ENCODE results near the gene RACGAP1. TPM values are rescaled to one million over a fixed set of nuclear protein-coding genes. Genes with fewer than 3 reads are reported as not detected.

RACGAP1 gene
- total and polyA plus RNA-seq, 2 experiments from 2014 or later = 19.0 to 52.8 TPM

DNA sequence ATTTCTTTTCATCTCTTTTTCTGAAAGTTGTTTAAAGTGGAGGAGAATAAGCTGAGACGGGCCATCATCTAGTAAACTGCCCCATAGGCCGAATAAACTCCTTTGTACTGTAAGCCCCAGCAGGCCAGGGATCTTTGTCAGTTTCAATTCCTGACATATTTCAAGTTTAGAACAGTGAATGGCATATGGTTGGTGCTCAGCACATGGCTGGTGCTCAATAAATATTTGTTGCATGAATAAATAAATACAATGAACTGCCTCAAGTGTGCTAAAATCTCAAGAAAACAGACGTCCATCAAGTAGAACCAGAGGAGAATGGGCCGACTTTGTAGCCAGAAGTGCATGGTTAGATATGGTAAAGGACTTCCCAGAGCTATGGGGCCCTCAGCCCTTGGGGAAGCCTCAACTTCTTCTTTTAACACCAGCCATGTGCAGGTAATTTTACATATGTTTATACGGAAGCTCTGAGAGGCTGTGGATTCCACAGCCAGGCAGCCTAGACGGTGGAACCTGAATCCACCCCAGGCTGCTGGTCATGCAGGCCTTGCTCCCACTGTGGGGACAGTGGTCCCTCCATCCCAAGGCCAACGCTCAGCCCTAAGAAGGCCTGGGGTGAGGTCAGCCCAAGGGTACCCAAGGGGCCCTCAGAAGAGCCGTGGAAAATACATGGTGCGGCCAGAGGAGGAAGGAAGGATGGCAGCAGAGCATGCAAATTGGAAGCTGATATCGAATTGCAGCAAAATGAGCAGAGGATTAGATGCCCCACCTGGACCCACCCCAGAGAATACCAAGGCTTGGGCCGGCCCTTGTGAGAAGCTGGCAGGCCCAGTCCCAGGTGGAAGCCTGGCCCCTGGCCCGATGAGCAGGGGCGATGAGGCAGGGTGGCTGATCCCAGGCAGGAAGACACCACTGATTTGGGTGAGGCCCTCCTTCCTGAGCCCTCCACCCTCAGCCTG lies 83.5 kb downstream of the RACGAP1 start:
- H3K79me2 ChIP-seq (replicated peaks; ENCODE audit: insufficient read depth) = no peaks in the 10 kb centered on the region
- H3F3A ChIP-seq (replicated peaks; ENCODE audit: low read depth) = no peaks in the 10 kb centered on the region
- H3K36me3 ChIP-seq (ENCODE audit: insufficient read depth) = no peaks in the 10 kb centered on the region
- no peaks in the 10 kb centered on the region for H3K36me3 Mint-ChIP-seq (ENCODE audit: low read depth)
- H3K27ac ChIP-seq (ENCODE audit: low read depth) = no peak overlapping the region
- peaks cover 16% of the 10 kb centered on the region for H3K4me1 ChIP-seq (ENCODE audit: insufficient read depth)
- DNase-seq (ENCODE audit: low spot score) = no peak
- no peak overlapping the region for H3K27ac Mint-ChIP-seq
- H3K4me3 Mint-ChIP-seq = no peak overlapping the region; the same call in 2 of the 3 replicates
- no peak for TF ChIP-seq CREB1 (CRISPR knock-in tag; IDR thresholded peaks at IDR 0.05; ENCODE audit: low read depth)
- TF ChIP-seq, protein P1, sequence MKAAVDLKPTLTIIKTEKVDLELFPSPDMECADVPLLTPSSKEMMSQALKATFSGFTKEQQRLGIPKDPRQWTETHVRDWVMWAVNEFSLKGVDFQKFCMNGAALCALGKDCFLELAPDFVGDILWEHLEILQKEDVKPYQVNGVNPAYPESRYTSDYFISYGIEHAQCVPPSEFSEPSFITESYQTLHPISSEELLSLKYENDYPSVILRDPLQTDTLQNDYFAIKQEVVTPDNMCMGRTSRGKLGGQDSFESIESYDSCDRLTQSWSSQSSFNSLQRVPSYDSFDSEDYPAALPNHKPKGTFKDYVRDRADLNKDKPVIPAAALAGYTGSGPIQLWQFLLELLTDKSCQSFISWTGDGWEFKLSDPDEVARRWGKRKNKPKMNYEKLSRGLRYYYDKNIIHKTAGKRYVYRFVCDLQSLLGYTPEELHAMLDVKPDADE (IDR thresholded peaks at IDR 0.05) = no peak
- TF ChIP-seq STAT1 (IDR thresholded peaks at IDR 0.05; ENCODE audit: unreplicated experiment) = no peak
- no peak for TF ChIP-seq NANOG (IDR thresholded peaks at IDR 0.05; ENCODE audit: borderline replicate concordance)
- TF ChIP-seq ZNF331 (CRISPR knock-in tag; IDR thresholded peaks at IDR 0.05; ENCODE audit: low read depth) = no peak
- no peak for TF ChIP-seq EZH2 (IDR thresholded peaks at IDR 0.05; ENCODE audit: low read depth, unreplicated experiment)
- no peak for TF ChIP-seq POLR2AphosphoS5 (IDR thresholded peaks at IDR 0.05; ENCODE audit: low read depth)
- TF ChIP-seq ZNF114 (CRISPR knock-in tag; IDR thresholded peaks at IDR 0.05) = no peak
- no peak for TF ChIP-seq JUNB (IDR thresholded peaks at IDR 0.05; ENCODE audit: unreplicated experiment)
- no peak for TF ChIP-seq EZH2phosphoT487 (IDR thresholded peaks at IDR 0.05; ENCODE audit: unreplicated experiment)
- TF ChIP-seq, protein P2, sequence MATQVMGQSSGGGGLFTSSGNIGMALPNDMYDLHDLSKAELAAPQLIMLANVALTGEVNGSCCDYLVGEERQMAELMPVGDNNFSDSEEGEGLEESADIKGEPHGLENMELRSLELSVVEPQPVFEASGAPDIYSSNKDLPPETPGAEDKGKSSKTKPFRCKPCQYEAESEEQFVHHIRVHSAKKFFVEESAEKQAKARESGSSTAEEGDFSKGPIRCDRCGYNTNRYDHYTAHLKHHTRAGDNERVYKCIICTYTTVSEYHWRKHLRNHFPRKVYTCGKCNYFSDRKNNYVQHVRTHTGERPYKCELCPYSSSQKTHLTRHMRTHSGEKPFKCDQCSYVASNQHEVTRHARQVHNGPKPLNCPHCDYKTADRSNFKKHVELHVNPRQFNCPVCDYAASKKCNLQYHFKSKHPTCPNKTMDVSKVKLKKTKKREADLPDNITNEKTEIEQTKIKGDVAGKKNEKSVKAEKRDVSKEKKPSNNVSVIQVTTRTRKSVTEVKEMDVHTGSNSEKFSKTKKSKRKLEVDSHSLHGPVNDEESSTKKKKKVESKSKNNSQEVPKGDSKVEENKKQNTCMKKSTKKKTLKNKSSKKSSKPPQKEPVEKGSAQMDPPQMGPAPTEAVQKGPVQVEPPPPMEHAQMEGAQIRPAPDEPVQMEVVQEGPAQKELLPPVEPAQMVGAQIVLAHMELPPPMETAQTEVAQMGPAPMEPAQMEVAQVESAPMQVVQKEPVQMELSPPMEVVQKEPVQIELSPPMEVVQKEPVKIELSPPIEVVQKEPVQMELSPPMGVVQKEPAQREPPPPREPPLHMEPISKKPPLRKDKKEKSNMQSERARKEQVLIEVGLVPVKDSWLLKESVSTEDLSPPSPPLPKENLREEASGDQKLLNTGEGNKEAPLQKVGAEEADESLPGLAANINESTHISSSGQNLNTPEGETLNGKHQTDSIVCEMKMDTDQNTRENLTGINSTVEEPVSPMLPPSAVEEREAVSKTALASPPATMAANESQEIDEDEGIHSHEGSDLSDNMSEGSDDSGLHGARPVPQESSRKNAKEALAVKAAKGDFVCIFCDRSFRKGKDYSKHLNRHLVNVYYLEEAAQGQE (IDR thresholded peaks at IDR 0.05; ENCODE audit: unreplicated experiment) = no peak
- TF ChIP-seq, protein P3, sequence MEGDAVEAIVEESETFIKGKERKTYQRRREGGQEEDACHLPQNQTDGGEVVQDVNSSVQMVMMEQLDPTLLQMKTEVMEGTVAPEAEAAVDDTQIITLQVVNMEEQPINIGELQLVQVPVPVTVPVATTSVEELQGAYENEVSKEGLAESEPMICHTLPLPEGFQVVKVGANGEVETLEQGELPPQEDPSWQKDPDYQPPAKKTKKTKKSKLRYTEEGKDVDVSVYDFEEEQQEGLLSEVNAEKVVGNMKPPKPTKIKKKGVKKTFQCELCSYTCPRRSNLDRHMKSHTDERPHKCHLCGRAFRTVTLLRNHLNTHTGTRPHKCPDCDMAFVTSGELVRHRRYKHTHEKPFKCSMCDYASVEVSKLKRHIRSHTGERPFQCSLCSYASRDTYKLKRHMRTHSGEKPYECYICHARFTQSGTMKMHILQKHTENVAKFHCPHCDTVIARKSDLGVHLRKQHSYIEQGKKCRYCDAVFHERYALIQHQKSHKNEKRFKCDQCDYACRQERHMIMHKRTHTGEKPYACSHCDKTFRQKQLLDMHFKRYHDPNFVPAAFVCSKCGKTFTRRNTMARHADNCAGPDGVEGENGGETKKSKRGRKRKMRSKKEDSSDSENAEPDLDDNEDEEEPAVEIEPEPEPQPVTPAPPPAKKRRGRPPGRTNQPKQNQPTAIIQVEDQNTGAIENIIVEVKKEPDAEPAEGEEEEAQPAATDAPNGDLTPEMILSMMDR (conservative IDR thresholded peaks at IDR 0.05; ENCODE audit: low read depth in 2 of 2) = no peak
- TF ChIP-seq, protein P4, sequence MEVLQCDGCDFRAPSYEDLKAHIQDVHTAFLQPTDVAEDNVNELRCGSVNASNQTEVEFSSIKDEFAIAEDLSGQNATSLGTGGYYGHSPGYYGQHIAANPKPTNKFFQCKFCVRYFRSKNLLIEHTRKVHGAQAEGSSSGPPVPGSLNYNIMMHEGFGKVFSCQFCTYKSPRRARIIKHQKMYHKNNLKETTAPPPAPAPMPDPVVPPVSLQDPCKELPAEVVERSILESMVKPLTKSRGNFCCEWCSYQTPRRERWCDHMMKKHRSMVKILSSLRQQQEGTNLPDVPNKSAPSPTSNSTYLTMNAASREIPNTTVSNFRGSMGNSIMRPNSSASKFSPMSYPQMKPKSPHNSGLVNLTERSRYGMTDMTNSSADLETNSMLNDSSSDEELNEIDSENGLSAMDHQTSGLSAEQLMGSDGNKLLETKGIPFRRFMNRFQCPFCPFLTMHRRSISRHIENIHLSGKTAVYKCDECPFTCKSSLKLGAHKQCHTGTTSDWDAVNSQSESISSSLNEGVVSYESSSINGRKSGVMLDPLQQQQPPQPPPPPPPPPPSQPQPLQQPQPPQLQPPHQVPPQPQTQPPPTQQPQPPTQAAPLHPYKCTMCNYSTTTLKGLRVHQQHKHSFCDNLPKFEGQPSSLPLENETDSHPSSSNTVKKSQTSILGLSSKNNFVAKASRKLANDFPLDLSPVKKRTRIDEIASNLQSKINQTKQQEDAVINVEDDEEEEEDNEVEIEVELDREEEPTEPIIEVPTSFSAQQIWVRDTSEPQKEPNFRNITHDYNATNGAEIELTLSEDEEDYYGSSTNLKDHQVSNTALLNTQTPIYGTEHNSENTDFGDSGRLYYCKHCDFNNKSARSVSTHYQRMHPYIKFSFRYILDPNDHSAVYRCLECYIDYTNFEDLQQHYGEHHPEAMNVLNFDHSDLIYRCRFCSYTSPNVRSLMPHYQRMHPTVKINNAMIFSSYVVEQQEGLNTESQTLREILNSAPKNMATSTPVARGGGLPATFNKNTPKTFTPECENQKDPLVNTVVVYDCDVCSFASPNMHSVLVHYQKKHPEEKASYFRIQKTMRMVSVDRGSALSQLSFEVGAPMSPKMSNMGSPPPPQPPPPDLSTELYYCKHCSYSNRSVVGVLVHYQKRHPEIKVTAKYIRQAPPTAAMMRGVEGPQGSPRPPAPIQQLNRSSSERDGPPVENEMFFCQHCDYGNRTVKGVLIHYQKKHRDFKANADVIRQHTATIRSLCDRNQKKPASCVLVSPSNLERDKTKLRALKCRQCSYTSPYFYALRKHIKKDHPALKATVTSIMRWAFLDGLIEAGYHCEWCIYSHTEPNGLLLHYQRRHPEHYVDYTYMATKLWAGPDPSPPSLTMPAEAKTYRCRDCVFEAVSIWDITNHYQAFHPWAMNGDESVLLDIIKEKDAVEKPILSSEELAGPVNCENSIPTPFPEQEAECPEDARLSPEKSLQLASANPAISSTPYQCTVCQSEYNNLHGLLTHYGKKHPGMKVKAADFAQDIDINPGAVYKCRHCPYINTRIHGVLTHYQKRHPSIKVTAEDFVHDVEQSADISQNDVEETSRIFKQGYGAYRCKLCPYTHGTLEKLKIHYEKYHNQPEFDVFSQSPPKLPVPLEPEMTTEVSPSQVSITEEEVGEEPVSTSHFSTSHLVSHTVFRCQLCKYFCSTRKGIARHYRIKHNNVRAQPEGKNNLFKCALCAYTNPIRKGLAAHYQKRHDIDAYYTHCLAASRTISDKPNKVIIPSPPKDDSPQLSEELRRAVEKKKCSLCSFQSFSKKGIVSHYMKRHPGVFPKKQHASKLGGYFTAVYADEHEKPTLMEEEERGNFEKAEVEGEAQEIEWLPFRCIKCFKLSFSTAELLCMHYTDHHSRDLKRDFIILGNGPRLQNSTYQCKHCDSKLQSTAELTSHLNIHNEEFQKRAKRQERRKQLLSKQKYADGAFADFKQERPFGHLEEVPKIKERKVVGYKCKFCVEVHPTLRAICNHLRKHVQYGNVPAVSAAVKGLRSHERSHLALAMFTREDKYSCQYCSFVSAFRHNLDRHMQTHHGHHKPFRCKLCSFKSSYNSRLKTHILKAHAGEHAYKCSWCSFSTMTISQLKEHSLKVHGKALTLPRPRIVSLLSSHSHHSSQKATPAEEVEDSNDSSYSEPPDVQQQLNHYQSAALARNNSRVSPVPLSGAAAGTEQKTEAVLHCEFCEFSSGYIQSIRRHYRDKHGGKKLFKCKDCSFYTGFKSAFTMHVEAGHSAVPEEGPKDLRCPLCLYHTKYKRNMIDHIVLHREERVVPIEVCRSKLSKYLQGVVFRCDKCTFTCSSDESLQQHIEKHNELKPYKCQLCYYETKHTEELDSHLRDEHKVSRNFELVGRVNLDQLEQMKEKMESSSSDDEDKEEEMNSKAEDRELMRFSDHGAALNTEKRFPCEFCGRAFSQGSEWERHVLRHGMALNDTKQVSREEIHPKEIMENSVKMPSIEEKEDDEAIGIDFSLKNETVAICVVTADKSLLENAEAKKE (CRISPR knock-in tag; IDR thresholded peaks at IDR 0.05) = no peak
- no peak overlapping the region; the same call in 1 of the 2 replicates for H2AFZ ChIP-seq
- no peaks in the 10 kb centered on the region for H3K9me2 ChIP-seq (ENCODE audit: insufficient read depth)
- no peak overlapping the region for H3K4me3 ChIP-seq
- peaks cover 14% of the 10 kb centered on the region for H3K27me3 Mint-ChIP-seq (ENCODE audit: insufficient read depth, low read depth, poor library complexity)
- H3K27me3 ChIP-seq (ENCODE audit: insufficient read depth) = no peaks in the 10 kb centered on the region
- peaks cover 33% of the 10 kb centered on the region for H3K4me1 Mint-ChIP-seq
- H4K20me1 ChIP-seq (replicated peaks; ENCODE audit: insufficient read depth) = no peaks in the 10 kb centered on the region
- H3K9me3 Mint-ChIP-seq = no peaks in the 10 kb centered on the region
- no peak for ATAC-seq
- H3K4me2 ChIP-seq = no peak overlapping the region

Measured in GM23338 (cell line).